Naive thymus-derived CD4-positive, alpha-beta T cell (primary cell): Measurements from ENCODE around the gene NADK2. TPM values are rescaled to one million over a fixed set of nuclear protein-coding genes. Genes with fewer than 3 reads are reported as not detected.
"Not testable (repeated sequence)": the region's sequence is repeated elsewhere in the genome, so short reads cannot be mapped to it uniquely, and the experiment has no call there.

Experiments used
- ATAC-seq: fragments of 150-1000 bp; cut with Tn5 transposase; 2 replicates; pipeline ENCODE4 v1.10.0; 2021; ENCODE audit warnings: mild to moderate bottlenecking, moderate library complexity
- CTCF ChIA-PET: fragments of 350-600 bp; sonication (Branson Sonifier 250); formaldehyde crosslinking; loops from one replicate; lab custom pipeline; 2021; ENCODE audit warnings: antibody characterized with exemption; lab: Charles Lee
- POLR2A ChIA-PET: fragments of 350-600 bp; sonication (Branson Sonifier 250); formaldehyde crosslinking; loops from one replicate; lab custom pipeline; 2021; ENCODE audit warnings: antibody characterized with exemption, inconsistent platforms; lab: Charles Lee
- DNase-seq, 9 donors: peaks; one replicate each; pipeline versions ENCODE4 v3.0.0 to v3.0.0-alpha.2; 2020 to 2022; ENCODE audit warnings: mixed read lengths in 1 of 9
- H3K27ac ChIP-seq: one replicate; pipeline ENCODE4 v1.7.0; 2013; ENCODE audit warnings: mild to moderate bottlenecking, low read depth, low read length, moderate library complexity
- H3K27me3 ChIP-seq, 2 donors: one replicate each; pipeline ENCODE4 v1.7.0; 2013; ENCODE audit warnings: low read length in 2 of 2, mild to moderate bottlenecking in 2 of 2, moderate library complexity in 2 of 2; ENCODE audit not compliant: control insufficient read depth in 2 of 2, insufficient read depth in 2 of 2
- H3K36me3 ChIP-seq, 3 experiments: 1 replicate in 2 of 3; 2 replicates in 1 of 3; pipeline ENCODE4 v1.7.0; 2013; ENCODE audit warnings: low read length in 3 of 3, mild to moderate bottlenecking in 3 of 3, moderate library complexity in 1 of 3; ENCODE audit not compliant: insufficient read depth in 3 of 3, control insufficient read depth in 2 of 3
- H3K4me1 ChIP-seq, 2 donors: one replicate each; pipeline ENCODE4 v1.7.0; 2013; ENCODE audit warnings: low read length in 2 of 2, mild to moderate bottlenecking in 2 of 2, moderate library complexity in 1 of 2; ENCODE audit not compliant: control insufficient read depth in 2 of 2, insufficient read depth in 2 of 2
- H3K4me3 ChIP-seq: 2 replicates; pipeline ENCODE4 v1.7.0; 2013; ENCODE audit warnings: mild to moderate bottlenecking, low read length
- H3K9me3 ChIP-seq, 3 experiments: 1 replicate in 2 of 3; 2 replicates in 1 of 3; pipeline ENCODE4 v1.7.0; 2013; ENCODE audit warnings: low read length in 3 of 3; ENCODE audit not compliant: control insufficient read depth in 2 of 3
- H3K27ac Mint-ChIP-seq, 9 donors: one replicate each; pipeline ENCODE4 v1.8.0; 2020 to 2022; ENCODE audit warnings: mixed read lengths in 9 of 9, mild to moderate bottlenecking in 8 of 9, moderate library complexity in 5 of 9, inconsistent platforms in 2 of 9
- H3K27me3 Mint-ChIP-seq, 5 donors: one replicate each; pipeline ENCODE4 v1.8.0; 2021 to 2022; ENCODE audit warnings: mixed read lengths in 5 of 5, mild to moderate bottlenecking in 1 of 5
- H3K36me3 Mint-ChIP-seq, 5 donors: one replicate each; pipeline ENCODE4 v1.8.0; 2020 to 2022; ENCODE audit warnings: mixed read lengths in 5 of 5, mild to moderate bottlenecking in 3 of 5, inconsistent platforms in 1 of 5
- H3K4me1 Mint-ChIP-seq, 7 donors: one replicate each; pipeline ENCODE4 v1.8.0; 2020 to 2022; ENCODE audit warnings: mixed read lengths in 7 of 7, mild to moderate bottlenecking in 3 of 7, inconsistent platforms in 1 of 7
- H3K4me3 Mint-ChIP-seq, 10 donors: one replicate each; pipeline ENCODE4 v1.8.0; 2020 to 2022; ENCODE audit warnings: mild to moderate bottlenecking in 10 of 10, mixed read lengths in 10 of 10, moderate library complexity in 6 of 10, inconsistent platforms in 2 of 10
- H3K9me3 Mint-ChIP-seq, 11 donors: one replicate each; pipeline ENCODE4 v1.8.0; 2020 to 2022; ENCODE audit warnings: mixed read lengths in 11 of 11, mild to moderate bottlenecking in 4 of 11, inconsistent platforms in 1 of 11, moderate library complexity in 1 of 11
- intact Hi-C, 2 donors: fragments of 100-400 bp; cut with micrococcal nuclease; formaldehyde crosslinking; loops; one replicate each; pipeline ENCODE4 v1.15.1; 2023
- polyA plus RNA-seq, 2 donors: library from polyadenylated mRNA; unstranded; fragments of 300-500 nt; fragmentation: Illumina TruSeq; gene quantifications; one replicate each; pipeline ENCODE4 v1.2.3, GENCODE V29; 2021
- total RNA-seq, 6 experiments: library from RNA in 5 of 6; stranded (reverse) in 5 of 6; gene quantifications; 1 replicate in 5 of 6; 2 replicates in 1 of 6; pipeline ENCODE4 v1.2.3 and lab custom pipeline; 2021 to 2026

Gene NADK2
- total and polyA plus RNA-seq, 7 experiments from 2014 or later = 7.0 to 17.8 (median 12.2) TPM

DNA sequence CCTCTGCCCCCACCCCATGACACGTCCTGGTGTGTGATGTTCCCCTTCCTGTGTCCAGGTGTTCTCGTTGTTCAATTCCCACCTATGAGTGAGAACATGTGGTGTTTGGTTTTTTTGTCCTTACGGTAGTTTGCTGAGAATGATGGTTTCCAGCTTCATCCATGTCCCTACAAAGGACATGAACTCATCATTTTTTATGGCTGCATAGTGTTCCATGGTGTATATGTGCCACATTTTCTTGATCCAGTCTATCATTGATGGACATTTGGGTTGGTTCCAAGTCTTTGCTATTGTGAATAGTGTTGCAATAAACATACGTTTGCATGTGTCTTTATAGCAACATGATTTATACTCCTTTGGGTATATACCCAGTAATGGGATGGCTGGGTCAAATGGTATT is 57.3 kb downstream of the NADK2 start:
- H3K27me3 Mint-ChIP-seq, ATAC-seq, DNase-seq, H3K4me3 ChIP-seq, H3K9me3 ChIP-seq, H3K27ac Mint-ChIP-seq, H3K27me3 ChIP-seq, H3K27ac ChIP-seq, POLR2A ChIA-PET, intact Hi-C loops, H3K4me3 Mint-ChIP-seq, H3K4me1 ChIP-seq, H3K4me1 Mint-ChIP-seq, CTCF ChIA-PET: not testable (repeated sequence)
- H3K36me3 ChIP-seq = peaks cover 0 to 22% (median 4%) of the 10 kb centered on the region in 3 experiments
- H3K9me3 Mint-ChIP-seq = peaks cover 5 to 31% (median 13%) of the 10 kb centered on the region in 11 donors
- peaks cover 18 to 83% (median 72%) of the 10 kb centered on the region in 5 donors for H3K36me3 Mint-ChIP-seq

DNA sequence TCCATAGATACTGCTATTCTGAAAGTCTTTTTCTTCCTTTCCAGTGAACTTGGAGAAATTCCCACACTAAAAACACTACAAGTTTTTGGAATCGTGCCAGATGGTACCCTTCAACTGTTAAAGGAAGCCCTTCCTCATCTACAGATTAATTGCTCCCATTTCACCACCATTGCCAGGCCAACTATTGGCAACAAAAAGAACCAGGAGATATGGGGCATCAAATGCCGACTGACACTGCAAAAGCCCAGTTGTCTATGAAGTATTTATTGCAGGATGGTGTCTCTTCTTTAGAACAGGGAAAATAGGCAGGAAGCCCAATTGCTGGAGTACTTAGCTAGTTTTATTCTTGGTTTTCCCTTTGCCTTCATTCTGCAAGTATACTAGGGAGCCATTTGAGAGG is 60.0 kb downstream of the NADK2 start:
- Histone ChIP-seq H3K9me3 (no peaks in the 10 kb centered on the region), H3K4me3 (no peak overlapping the region), H3K27me3 (no peaks in the 10 kb centered on the region), H3K4me1 (no peaks in the 10 kb centered on the region), H3K36me3 (peaks cover 7 to 44% (median 16%) of the 10 kb centered on the region in 3 experiments), H3K27ac (no peak overlapping the region)
- Mint-ChIP-seq H3K4me3 (no peak overlapping the region), H3K9me3 (peaks cover 0 to 6% (median under 1%) of the 10 kb centered on the region in 11 donors), H3K4me1 (no peaks in the 10 kb centered on the region), H3K36me3 (peaks cover 7 to 75% (median 55%) of the 10 kb centered on the region in 5 donors), H3K27ac (no peak overlapping the region), H3K27me3 (no peaks in the 10 kb centered on the region)
- intact Hi-C loops = no loop called here
- ChIA-PET POLR2A (no interaction called here), CTCF (no interaction called here)
- ATAC-seq (no peak), DNase-seq (no peak)

DNA sequence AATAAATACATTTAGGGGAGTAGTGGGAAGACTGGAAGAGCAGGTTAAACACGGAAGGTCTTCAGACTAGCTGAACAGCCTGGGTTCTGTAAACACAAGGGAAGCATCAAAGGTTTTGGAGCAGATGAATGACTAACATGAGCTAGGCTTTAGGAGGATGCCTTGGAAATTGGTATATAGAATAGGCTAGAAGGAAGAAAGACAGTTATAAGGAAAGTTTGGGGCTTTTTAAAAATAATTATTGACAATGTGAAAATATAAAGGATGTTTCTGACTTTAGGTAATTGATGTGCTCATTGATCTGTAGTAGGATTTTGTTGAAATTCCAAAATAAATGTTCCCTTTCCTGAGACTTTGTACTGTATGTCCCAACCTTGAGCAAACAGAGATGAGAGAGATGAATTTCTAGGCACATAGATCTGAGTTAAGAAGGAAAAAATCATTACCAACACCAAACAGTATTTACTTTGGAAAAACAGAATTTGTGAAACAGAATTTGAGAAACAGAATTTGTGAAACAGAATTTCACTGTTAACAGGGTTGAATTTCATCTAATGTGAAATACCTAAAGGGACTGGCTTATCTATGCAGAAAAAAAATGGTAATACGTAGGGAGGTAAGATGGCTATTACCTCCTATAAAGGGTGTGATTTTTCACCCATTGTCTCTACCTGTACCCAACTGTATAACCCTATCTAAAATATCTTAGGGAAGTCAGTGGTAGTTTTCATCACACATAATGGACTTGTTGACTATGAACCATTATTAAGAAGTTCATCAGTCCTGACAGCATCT is 61.0 kb downstream of the NADK2 start:
- Histone ChIP-seq H3K27ac (no peak overlapping the region), H3K4me1 (no peaks in the 10 kb centered on the region), H3K9me3 (no peaks in the 10 kb centered on the region), H3K27me3 (no peaks in the 10 kb centered on the region), H3K36me3 (peaks cover 7 to 44% (median 19%) of the 10 kb centered on the region in 3 experiments), H3K4me3 (no peak overlapping the region)
- CTCF ChIA-PET = no interaction called here
- POLR2A ChIA-PET = no interaction called here
- peaks cover 0 to 5% (median 0%) of the 10 kb centered on the region in 11 donors for H3K9me3 Mint-ChIP-seq
- no peak overlapping the region for H3K4me3 Mint-ChIP-seq
- H3K4me1 Mint-ChIP-seq = no peaks in the 10 kb centered on the region
- ATAC-seq (no peak), DNase-seq (no peak)
- H3K36me3 Mint-ChIP-seq = peaks cover 7 to 69% (median 46%) of the 10 kb centered on the region in 5 donors
- no peaks in the 10 kb centered on the region for H3K27me3 Mint-ChIP-seq
- intact Hi-C loops = no loop called here
- H3K27ac Mint-ChIP-seq = peak overlapping the region in 3 of 9 donors; percentile 6 to 55 (median 44)

- ChIA-PET CTCF (interaction anchor here (0.6 kb wide), 1 partner anchor 192 kb away, joined by 3 read pairs; no protein-coding TSS in a partner anchor), POLR2A (no interaction called here)
- Histone ChIP-seq H3K4me1 (no peaks in the 10 kb centered on the region), H3K27ac (no peak overlapping the region), H3K27me3 (no peaks in the 10 kb centered on the region), H3K36me3 (peaks cover 7 to 47% (median 19%) of the 10 kb centered on the region in 3 experiments), H3K4me3 (no peak overlapping the region), H3K9me3 (no peaks in the 10 kb centered on the region)
- H3K27ac Mint-ChIP-seq = peak overlapping the region in 1 of 9 donors; percentile 28
- H3K4me1 Mint-ChIP-seq = peaks cover 0 to 2% (median 0%) of the 10 kb centered on the region in 7 donors
- peaks cover 0 to 4% (median 0%) of the 10 kb centered on the region in 11 donors for H3K9me3 Mint-ChIP-seq
- ATAC-seq (no peak), DNase-seq (no peak)
- H3K36me3 Mint-ChIP-seq = peaks cover 9 to 69% (median 44%) of the 10 kb centered on the region in 5 donors
- H3K4me3 Mint-ChIP-seq = no peak overlapping the region
- intact Hi-C loops = no loop called here
- H3K27me3 Mint-ChIP-seq = no peaks in the 10 kb centered on the region
Measured at GRCh38 chr5:36179950-36180349, 61.8 kb downstream of the NADK2 start.

DNA sequence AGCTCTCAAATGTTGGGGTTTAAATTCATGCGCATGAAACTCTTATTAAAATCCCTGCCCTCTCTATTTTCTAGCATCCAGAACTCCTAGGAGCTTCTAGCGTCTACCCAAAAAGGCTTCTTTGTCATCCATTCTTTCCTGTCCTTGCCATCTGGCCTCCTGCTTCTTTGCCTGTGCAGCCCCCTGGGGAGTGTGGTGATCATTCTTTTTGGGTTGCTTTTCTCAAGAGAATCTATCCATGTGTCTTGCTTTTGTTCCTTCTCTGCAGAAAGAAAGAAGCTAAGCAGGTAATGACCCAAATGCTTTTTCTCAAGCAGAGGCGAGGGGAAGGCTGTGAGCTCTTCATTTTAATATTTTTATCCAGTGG is 63.2 kb downstream of the NADK2 start:
- H3K36me3 Mint-ChIP-seq = peaks cover 13 to 76% (median 59%) of the 10 kb centered on the region in 5 donors
- H3K9me3 Mint-ChIP-seq = no peaks in the 10 kb centered on the region
- CTCF ChIA-PET = interaction anchor here (0.9 kb wide), 1 partner anchor 20 kb away, joined by 3 read pairs; no protein-coding TSS in a partner anchor
- ATAC-seq (no peak), DNase-seq (no peak)
- peaks cover 0 to 7% (median 0%) of the 10 kb centered on the region in 7 donors for H3K4me1 Mint-ChIP-seq
- no peak overlapping the region for H3K4me3 ChIP-seq
- no peaks in the 10 kb centered on the region for H3K27me3 ChIP-seq
- no peaks in the 10 kb centered on the region for H3K4me1 ChIP-seq
- H3K9me3 ChIP-seq = no peaks in the 10 kb centered on the region
- H3K4me3 Mint-ChIP-seq = no peak overlapping the region
- POLR2A ChIA-PET = interaction anchor here (0.6 kb wide), 1 partner anchor 17 kb away, joined by 3 read pairs; no protein-coding TSS in a partner anchor
- no peak overlapping the region for H3K27ac ChIP-seq
- intact Hi-C loops = no loop called here
- H3K27ac Mint-ChIP-seq = no peak overlapping the region
- no peaks in the 10 kb centered on the region for H3K27me3 Mint-ChIP-seq
- H3K36me3 ChIP-seq = peaks cover 11 to 61% (median 19%) of the 10 kb centered on the region in 3 experiments

- H3K4me3 ChIP-seq = no peak overlapping the region
- no peaks in the 10 kb centered on the region for H3K4me1 ChIP-seq
- H3K27me3 ChIP-seq = no peaks in the 10 kb centered on the region
- ChIA-PET CTCF (interaction anchor here (0.9 kb wide), 1 partner anchor 21 kb away, joined by 3 read pairs; no protein-coding TSS in a partner anchor), POLR2A (interaction anchor here (0.6 kb wide), 1 partner anchor 17 kb away, joined by 3 read pairs; no protein-coding TSS in a partner anchor)
- Mint-ChIP-seq H3K4me3 (no peak overlapping the region), H3K9me3 (no peaks in the 10 kb centered on the region), H3K27ac (peak overlapping the region in 1 of 9 donors; percentile 57), H3K4me1 (peaks cover 0 to 7% (median 0%) of the 10 kb centered on the region in 7 donors), H3K27me3 (no peaks in the 10 kb centered on the region), H3K36me3 (peaks cover 13 to 77% (median 60%) of the 10 kb centered on the region in 5 donors)
- intact Hi-C loops = no loop called here
- no peak overlapping the region for H3K27ac ChIP-seq
- H3K36me3 ChIP-seq = peaks cover 11 to 67% (median 21%) of the 10 kb centered on the region in 3 experiments
- DNase-seq (no peak), ATAC-seq (no peak)
- no peaks in the 10 kb centered on the region for H3K9me3 ChIP-seq
Measured at GRCh38 chr5:36177715-36178523, 63.8 kb downstream of the NADK2 start.
